ENCODE results near the gene XPC. TPM values are rescaled to one million over a fixed set of nuclear protein-coding genes. Genes with fewer than 3 reads are reported as not detected.

XPC gene
- total RNA-seq, 1 donor from 2014 or later: 37.6 TPM

- intact Hi-C loops (cut with micrococcal nuclease): no loop called here
Measured at GRCh38 chr3:14137004-14137403, 41.4 kb downstream of the XPC start.

GRCh38 chr3:14135581-14135980 is 42.8 kb downstream of the XPC start:
- intact Hi-C loops (cut with micrococcal nuclease): no loop called here

GRCh38 chr3:14134291-14134690 is 44.1 kb downstream of the XPC start:
- intact Hi-C loops (cut with micrococcal nuclease): no loop called here

- intact Hi-C loops (cut with micrococcal nuclease): no loop called here
Measured at GRCh38 chr3:14133876-14134275, 44.5 kb downstream of the XPC start.

- intact Hi-C loops (cut with micrococcal nuclease): no loop called here
Measured at GRCh38 chr3:14133188-14133800, 45.1 kb downstream of the XPC start.

- intact Hi-C loops (cut with micrococcal nuclease): no loop called here
Measured at GRCh38 chr3:14132689-14133088, 45.7 kb downstream of the XPC start.

- intact Hi-C loops (cut with micrococcal nuclease): no loop called here
Measured at GRCh38 chr3:14132120-14132519, 46.3 kb downstream of the XPC start.

- intact Hi-C loops (cut with micrococcal nuclease): no loop called here
Measured at GRCh38 chr3:14131134-14131533, 47.3 kb downstream of the XPC start.

GRCh38 chr3:14130707-14131106 is 47.7 kb downstream of the XPC start:
- intact Hi-C loops (cut with micrococcal nuclease): no loop called here

- intact Hi-C loops (cut with micrococcal nuclease): no loop called here
Measured at GRCh38 chr3:14130230-14130629, 48.2 kb downstream of the XPC start.

GRCh38 chr3:14129296-14129695 is 49.1 kb downstream of the XPC start:
- intact Hi-C loops (cut with micrococcal nuclease): loop anchor here (5.0 to 10.0 kb wide), 3 partner anchors 474 to 818 kb away; partner anchors contain the start of genes HDAC11 and NR2C2

GRCh38 chr3:14128724-14129123 is 49.7 kb downstream of the XPC start:
- intact Hi-C loops (cut with micrococcal nuclease): loop anchor here (5.0 to 10.0 kb wide), 3 partner anchors 474 to 819 kb away; partner anchors contain the start of genes HDAC11 and NR2C2

- intact Hi-C loops (cut with micrococcal nuclease): loop anchor here (5.0 to 10.0 kb wide), 3 partner anchors 473 to 820 kb away; partner anchors contain the start of genes HDAC11 and NR2C2
Measured at GRCh38 chr3:14127516-14128161, 50.8 kb downstream of the XPC start.

GRCh38 chr3:14126887-14127505 is 51.4 kb downstream of the XPC start:
- intact Hi-C loops (cut with micrococcal nuclease): loop anchor here (5.0 to 10.0 kb wide), 3 partner anchors 472 to 820 kb away; partner anchors contain the start of genes HDAC11 and NR2C2

- intact Hi-C loops (cut with micrococcal nuclease): loop anchor here (5.0 to 10.0 kb wide), 3 partner anchors 471 to 821 kb away; partner anchors contain the start of genes HDAC11 and NR2C2
Measured at GRCh38 chr3:14126017-14126886, 52.1 kb downstream of the XPC start.

GRCh38 chr3:14125193-14126016 is 53.0 kb downstream of the XPC start:
- intact Hi-C loops (cut with micrococcal nuclease): loop anchor here (1.0 to 10.0 kb wide), 5 partner anchors 53 to 1081 kb away; partner anchors contain the start of genes CAPN7, HDAC11, LSM3 and NR2C2

- intact Hi-C loops (cut with micrococcal nuclease): loop anchor here (1.0 to 10.0 kb wide), 10 partner anchors 20 to 1082 kb away; partner anchors contain the start of genes CAPN7, CCDC174, HDAC11 and LSM3
Measured at GRCh38 chr3:14124615-14125192, 53.7 kb downstream of the XPC start, which contains the start of the genes CHCHD4 and TMEM43. CHCHD4 (minus strand) TSS chr3:14124870; CDS start chr3:14124676, 194 bp downstream. TMEM43 (plus strand) TSS chr3:14125052; CDS start chr3:14125194, 142 bp downstream.

GRCh38 chr3:14124223-14124614 is 54.2 kb downstream of the XPC start:
- intact Hi-C loops (cut with micrococcal nuclease): loop anchor here (1.0 to 10.0 kb wide), 7 partner anchors 20 to 1083 kb away; partner anchors contain the start of genes CAPN7, CCDC174 and SLC6A6
